SKM-1 treated with dmso at 0.1 percent for 144 hours (cell line): ENCODE measurements around the gene CCDC69.
"Not testable (repeated sequence)": the region's sequence is repeated elsewhere in the genome, so short reads cannot be mapped to it uniquely, and the experiment has no call there.

ENCODE experiments used
- DNase-seq: peaks from one replicate; lab custom pipeline; 2025; ENCODE audit not compliant: unreplicated experiment; lab: John Stamatoyannopoulos, UW

The CCDC69 gene

GRCh38 chr5:151248651-151249050 lies 24.8 kb upstream of the CCDC69 start:
- no peak for DNase-seq

DNA sequence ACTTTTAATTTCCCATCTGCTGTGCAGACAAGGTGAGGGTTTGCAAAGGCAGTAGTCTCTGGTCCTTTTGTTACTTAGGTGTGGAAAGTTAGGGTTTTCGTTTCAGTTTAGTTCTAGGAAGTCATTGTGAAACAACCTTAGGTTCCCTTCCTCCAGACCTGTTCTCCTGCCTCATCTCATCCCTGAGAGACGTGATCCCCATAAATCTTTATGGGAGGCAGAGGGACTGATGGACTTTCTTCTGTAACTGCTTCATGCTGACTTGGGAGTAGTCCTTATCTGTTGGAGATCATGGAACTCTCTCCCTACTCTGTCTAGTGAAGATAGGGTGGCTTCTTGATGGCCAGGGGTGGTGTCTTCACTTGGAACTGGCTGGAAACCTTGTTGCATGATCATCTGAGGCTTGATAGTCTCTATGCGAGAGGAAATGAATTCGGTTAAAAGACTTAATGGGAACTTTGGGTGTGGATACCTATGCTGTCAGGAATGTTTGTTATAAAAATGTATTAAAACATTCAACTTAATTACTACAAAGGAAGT lies 21.9 kb upstream of the CCDC69 start:
- DNase-seq: no peak

DNA sequence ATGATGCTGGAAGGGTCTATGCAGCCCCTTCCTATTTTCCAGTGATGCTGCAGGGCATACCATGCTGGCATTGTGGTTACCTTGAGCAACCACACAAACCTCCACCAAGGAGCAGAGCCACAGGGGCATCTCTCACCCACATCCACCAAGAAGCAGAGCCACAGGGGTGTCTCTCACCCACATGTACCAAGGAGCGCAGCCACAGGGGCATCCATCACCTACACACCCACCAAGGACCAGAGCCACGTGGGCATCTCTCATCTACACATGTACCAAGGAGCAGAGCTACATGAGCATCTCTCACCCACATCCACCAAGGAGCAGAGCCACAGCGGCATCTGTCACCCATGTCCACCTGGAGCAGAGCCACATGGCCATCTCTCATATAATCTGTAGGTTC lies 20.3 kb upstream of the CCDC69 start:
- DNase-seq: no peak

DNA sequence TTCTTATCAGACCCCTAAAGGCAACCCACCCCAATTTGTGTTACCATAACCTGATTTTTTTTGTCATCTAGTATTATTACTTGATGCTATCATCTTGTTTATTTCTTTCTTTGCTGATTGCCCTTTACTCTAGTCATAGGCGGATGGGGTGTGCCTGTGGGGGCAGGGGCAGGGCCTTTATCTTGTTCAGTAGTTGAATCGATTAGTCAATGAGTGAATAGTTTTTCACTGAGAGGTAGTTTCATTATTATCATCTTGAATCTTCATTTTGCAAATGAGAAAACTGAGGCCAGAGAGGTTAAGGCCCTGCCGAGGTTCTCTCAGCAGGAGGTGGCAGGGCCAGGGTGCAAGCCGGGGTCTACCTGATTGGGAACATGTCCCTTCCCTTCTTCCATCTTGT lies 19.7 kb upstream of the CCDC69 start:
- DNase-seq: no peak

GRCh38 chr5:151243127-151243526 lies 19.2 kb upstream of the CCDC69 start:
- DNase-seq: no peak

DNA sequence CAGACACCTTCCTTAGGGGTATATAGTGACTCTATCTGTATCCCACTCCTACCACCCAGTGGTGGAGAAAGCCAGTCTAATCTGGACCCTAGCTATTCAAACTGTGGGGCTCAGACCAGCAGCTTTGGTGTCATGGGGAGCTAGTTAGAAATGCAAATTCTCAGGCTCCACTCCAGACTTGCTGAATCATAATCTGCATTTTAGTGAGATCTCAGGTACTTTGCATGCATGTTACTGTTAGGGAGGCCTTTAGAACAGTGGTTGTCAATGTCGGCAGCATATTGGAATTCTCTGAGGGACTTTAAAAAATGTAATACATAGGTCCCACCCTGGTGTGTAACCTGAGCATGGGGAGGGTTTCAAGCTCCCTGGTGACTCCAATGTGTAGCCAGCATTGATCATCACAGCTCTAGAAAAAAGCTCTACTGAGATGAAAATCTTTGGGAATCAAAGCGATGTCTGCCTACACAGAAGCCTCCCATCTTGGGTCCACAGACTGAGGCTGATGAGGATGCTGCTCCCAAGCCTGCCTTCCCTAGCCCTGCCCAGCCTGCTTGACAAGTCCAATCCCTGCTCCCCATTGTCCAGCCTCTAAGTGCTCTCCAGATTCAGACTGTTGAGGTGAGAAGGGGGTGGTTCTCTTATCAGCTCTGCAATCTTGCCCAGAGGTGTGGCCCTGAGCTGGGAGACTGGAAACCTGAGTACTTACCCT lies 17.2 kb upstream of the CCDC69 start:
- no peak for DNase-seq

DNA sequence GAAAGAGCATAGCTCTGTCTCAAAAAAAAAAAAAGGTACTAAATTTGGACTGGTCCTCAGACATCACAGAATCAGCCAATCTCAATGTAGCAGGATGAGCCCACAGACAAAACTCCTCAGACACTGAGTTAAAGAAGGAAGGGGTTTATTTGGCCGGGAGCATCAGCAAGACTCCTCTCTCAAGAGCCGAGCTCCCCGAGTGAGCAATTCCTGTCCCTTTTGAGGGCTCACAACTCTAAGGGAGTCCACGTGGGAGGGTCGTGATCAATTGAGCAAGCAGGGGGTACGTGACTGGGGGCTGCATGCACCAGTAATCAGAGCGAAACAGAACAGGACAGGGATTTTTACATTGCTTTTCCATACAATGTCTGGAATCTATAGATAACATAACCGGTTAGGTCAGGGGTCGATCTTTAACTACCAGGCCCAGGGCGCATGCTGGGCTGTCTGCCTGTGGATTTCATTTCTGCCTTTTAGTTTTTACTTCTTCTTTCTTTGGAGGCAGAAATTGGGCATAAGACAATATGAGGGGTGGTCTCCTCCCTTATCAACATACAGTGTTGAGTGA lies 16.5 kb upstream of the CCDC69 start:
- DNase-seq: not testable (repeated sequence)

- DNase-seq: peak; percentile 44
Observed at GRCh38 chr5:151239237-151239861, 15.5 kb upstream of the CCDC69 start.

- DNase-seq: no peak
Observed at GRCh38 chr5:151238303-151238741, 14.4 kb upstream of the CCDC69 start.

- no peak for DNase-seq
Observed at GRCh38 chr5:151237685-151238084, 13.8 kb upstream of the CCDC69 start.

- DNase-seq: no peak
Observed at GRCh38 chr5:151236888-151237287, 13.0 kb upstream of the CCDC69 start.

- DNase-seq: not testable (repeated sequence)
Observed at GRCh38 chr5:151235239-151235571, 11.3 kb upstream of the CCDC69 start.

- peak; percentile 59 for DNase-seq
Observed at GRCh38 chr5:151234476-151235238, 10.8 kb upstream of the CCDC69 start.

DNA sequence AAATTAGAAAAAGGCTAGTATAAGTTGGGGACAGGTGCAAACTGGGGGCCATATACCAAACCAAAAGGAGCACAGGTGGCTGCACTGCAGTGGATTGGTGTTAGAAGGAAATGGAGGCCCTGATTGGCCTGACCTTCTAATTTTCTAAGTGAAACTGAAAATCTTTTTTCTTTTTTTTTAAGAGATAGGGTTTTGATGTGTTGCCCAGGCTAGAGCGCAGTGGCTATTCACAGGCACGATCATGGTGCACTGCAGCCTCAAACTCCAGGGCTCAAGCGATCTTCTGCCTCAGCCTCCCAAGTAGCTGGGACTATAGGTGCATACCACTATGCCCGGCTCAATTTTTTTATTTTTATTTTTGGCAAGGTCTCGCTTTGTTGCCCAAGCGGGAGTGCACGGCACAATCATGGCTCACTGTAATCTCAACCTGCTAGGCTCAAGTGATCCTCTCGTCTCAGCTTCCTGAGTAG lies 9.8 kb upstream of the CCDC69 start:
- no peak for DNase-seq

DNA sequence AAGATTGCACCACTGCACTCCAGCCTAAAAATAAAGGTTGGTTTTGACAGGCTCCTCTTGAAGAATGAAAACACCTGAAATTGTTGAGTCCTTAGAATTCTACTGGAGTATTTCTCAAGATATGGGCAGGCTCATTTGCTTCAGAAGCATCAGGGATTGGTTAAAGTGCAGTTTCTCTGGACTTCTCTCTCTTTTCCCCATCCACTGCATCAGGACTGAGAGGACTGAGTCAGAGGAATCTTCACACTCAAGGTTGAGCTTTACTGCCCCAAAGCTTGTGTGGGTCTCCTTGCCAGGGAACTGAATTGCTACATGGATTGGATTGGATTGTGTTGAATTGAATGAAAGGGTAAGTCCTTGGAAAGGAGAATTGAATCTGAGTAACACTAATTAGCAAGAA lies 7.5 kb upstream of the CCDC69 start:
- no peak for DNase-seq

DNA sequence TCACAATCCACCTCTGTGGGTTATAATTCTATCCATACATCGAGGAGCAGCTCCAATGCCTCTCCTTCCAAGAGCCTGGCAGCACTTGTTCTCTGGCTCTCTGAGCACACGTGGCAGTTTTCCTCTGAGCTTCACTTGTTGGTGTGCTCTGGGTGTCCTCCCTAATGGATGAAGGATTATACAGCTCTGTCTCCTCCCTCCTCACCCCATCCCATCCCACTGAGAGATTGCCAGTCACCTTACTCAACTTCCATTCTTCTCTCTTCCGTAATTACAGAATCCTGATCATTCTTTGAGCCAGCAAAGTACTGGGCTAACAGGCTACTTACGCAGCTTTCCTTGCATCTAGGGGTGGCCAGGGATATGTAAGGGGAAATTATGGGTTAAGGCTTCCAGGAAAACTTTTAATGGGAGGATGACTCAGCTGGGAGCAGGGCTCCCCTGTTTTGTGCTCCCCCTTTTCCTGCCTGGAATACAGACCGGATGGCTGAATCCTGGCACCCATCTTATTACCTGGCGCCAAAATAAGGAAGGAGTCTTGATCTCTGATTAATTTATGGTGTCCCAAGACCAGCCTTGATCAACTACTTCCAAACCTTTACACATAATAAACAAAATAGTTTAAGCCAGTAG lies 6.3 kb upstream of the CCDC69 start:
- no peak for DNase-seq

GRCh38 chr5:151228986-151229385 lies 5.1 kb upstream of the CCDC69 start:
- DNase-seq: no peak

DNA sequence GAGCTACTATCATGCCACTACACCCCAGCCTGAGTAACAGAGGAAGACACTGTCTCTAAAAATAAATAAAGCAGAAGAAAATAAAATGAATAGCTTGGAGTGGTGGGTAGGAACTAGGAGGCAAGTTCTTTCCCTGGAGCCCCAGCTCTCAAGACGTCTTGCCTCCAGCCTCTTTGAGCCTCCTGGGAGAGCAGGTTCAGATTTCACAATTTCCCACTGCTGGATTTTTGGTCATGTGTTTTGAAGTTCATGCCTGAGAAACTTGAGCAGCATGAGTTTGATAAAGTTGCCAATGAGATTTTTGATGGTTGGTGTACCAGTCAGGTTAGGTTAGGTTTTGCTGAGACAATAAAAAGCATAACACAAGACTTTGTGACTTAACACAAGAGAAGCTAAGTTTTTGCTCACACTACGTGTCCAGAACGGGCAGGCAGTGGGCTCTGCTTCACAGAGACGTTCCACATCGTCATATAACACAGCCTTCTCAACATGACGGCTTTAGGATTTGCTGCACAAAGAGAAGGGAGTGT lies 4.1 kb upstream of the CCDC69 start:
- DNase-seq: no peak

- DNase-seq: no peak
Observed at GRCh38 chr5:151225475-151225874, 1.6 kb upstream of the CCDC69 start.

GRCh38 chr5:151225071-151225470 lies 1.2 kb upstream of the CCDC69 start:
- no peak for DNase-seq

GRCh38 chr5:151224372-151224771 lies 480 bp upstream of the CCDC69 start:
- peak; percentile 32 for DNase-seq
